AG04449 (cell line): ENCODE measurements around the gene SWI5.

Experiments used
- CTCF ChIA-PET: fragments of 350-600 bp; formaldehyde crosslinking; extraction: SDS; loops from one replicate; lab custom pipeline; 2021; ENCODE audit warnings: antibody characterized with exemption; lab: Yijun Ruan, JAX
- POLR2A ChIA-PET: fragments of 400-600, 350-600 bp; formaldehyde crosslinking; extraction: SDS; loops from one replicate; lab custom pipeline; 2020; ENCODE audit warnings: antibody characterized with exemption, inconsistent platforms; lab: Yijun Ruan, JAX
- DNase-seq: peaks from one replicate; pipeline ENCODE4 v3.0.0-alpha.2; 2010; ENCODE audit warnings: low read depth, low spot score
- H3K4me3 ChIP-seq: 2 replicates; pipeline ENCODE4 v1.5.1; 2011; ENCODE audit warnings: low read depth, mild to moderate bottlenecking, control low read depth, low read length
- CTCF ChIP-seq: IDR thresholded peaks from one replicate; pipeline ENCODE4 v1.5.1; 2011; ENCODE audit warnings: mild to moderate bottlenecking, moderate library complexity, low read length, control low read depth, inconsistent platforms; ENCODE audit not compliant: insufficient read depth; ENCODE audit errors: missing control alignments

Gene SWI5

GRCh38 chr9:128298535-128299482 lies 22.7 kb downstream of the SWI5 start:
- no peak for TF ChIP-seq CTCF
- DNase-seq = no peak
- CTCF ChIA-PET = interaction anchor here (1.5 to 7.2 kb wide), 5 partner anchors 12 to 121 kb away, joined by 3 to 79 read pairs (median 36); partner anchors contain the start of gene CERCAM

GRCh38 chr9:128304136-128304970 lies 28.3 kb downstream of the SWI5 start:
- H3K4me3 ChIP-seq = no peak overlapping the region
- TF ChIP-seq CTCF = no peak
- no peak for DNase-seq
- CTCF ChIA-PET = interaction anchor here (1.0 to 9.1 kb wide), 8 partner anchors 10 to 115 kb away, joined by 3 to 100 read pairs (median 6); partner anchors contain the start of gene CERCAM
- POLR2A ChIA-PET = no interaction called here

More at GRCh38 chr9:128298535-128299482, 22.7 kb downstream of the SWI5 start:
- no peak overlapping the region for H3K4me3 ChIP-seq
- POLR2A ChIA-PET = interaction anchor here (0.7 kb wide), 2 partner anchors 43 to 192 kb away, joined by 3 read pairs; no protein-coding TSS in a partner anchor

- no peak overlapping the region for H3K4me3 ChIP-seq
- POLR2A ChIA-PET = no interaction called here
- CTCF ChIA-PET = interaction anchor here (1.0 to 9.1 kb wide), 6 partner anchors 10 to 115 kb away, joined by 3 to 100 read pairs (median 5); partner anchors contain the start of gene CERCAM
- DNase-seq = no peak
- no peak for TF ChIP-seq CTCF
These were observed 28.9 kb downstream of the SWI5 start for GRCh38 chr9:128304971-128305288.

GRCh38 chr9:128309551-128309950 lies 33.5 kb downstream of the SWI5 start:
- no peak for TF ChIP-seq CTCF
- POLR2A ChIA-PET = no interaction called here
- H3K4me3 ChIP-seq = no peak overlapping the region
- DNase-seq = no peak
- CTCF ChIA-PET = interaction anchor here (1.5 to 9.1 kb wide), 3 partner anchors 15 to 53 kb away, joined by 7 to 100 read pairs (median 9); no protein-coding TSS in a partner anchor

GRCh38 chr9:128310461-128310860 lies 34.4 kb downstream of the SWI5 start:
- ChIA-PET POLR2A (no interaction called here), CTCF (interaction anchor here (1.5 to 9.1 kb wide), 3 partner anchors 16 to 52 kb away, joined by 7 to 100 read pairs (median 9); no protein-coding TSS in a partner anchor)
- no peak overlapping the region for H3K4me3 ChIP-seq
- no peak for TF ChIP-seq CTCF
- no peak for DNase-seq

- no peak for DNase-seq
- ChIA-PET POLR2A (no interaction called here), CTCF (interaction anchor here (0.7 to 2.6 kb wide), 5 partner anchors 18 to 105 kb away, joined by 3 to 8 read pairs (median 5); no protein-coding TSS in a partner anchor)
- no peak overlapping the region for H3K4me3 ChIP-seq
- TF ChIP-seq CTCF = no peak
These were observed 38.6 kb downstream of the SWI5 start for GRCh38 chr9:128314697-128315096.
